CD4-positive, alpha-beta T cell (primary cell): ENCODE measurements around the gene CAGE1. TPM values are rescaled to one million over a fixed set of nuclear protein-coding genes. Genes with fewer than 3 reads are reported as not detected.

Experiments used
- ATAC-seq: fragments of 200-7000 bp; cut with Tn5 transposase; one replicate; pipeline ENCODE4 v1.10.0; 2022; ENCODE audit warnings: mild to moderate bottlenecking; ENCODE audit not compliant: poor library complexity
- CTCF ChIA-PET: fragments of 350-600 bp; sonication (Branson Sonifier 250); formaldehyde crosslinking; loops from one replicate; lab custom pipeline; 2021; ENCODE audit warnings: antibody characterized with exemption, inconsistent platforms; lab: Charles Lee
- POLR2A ChIA-PET: fragments of 350-600 bp; sonication (Branson Sonifier 250); formaldehyde crosslinking; loops from one replicate; lab custom pipeline; 2021; ENCODE audit warnings: antibody characterized with exemption, inconsistent platforms; lab: Charles Lee
- DNase-seq, 14 experiments: peaks; one replicate each; pipeline ENCODE4 v3.0.0-alpha.2; 2013 to 2020; ENCODE audit warnings: mixed read lengths in 2 of 14
- H3K27ac ChIP-seq, 2 donors: one replicate each; pipeline versions ENCODE4 v1.5.1 to v1.7.0; 2013; ENCODE audit warnings: low read length in 2 of 2, low read depth in 1 of 2, mild to moderate bottlenecking in 1 of 2
- H3K27me3 ChIP-seq, 2 experiments: 1 replicate in 1 of 2; 2 replicates in 1 of 2; pipeline versions ENCODE4 v1.6.1 to v1.7.0; 2013; ENCODE audit warnings: low read length in 2 of 2, control low read depth in 1 of 2, mild to moderate bottlenecking in 1 of 2, moderate library complexity in 1 of 2; ENCODE audit not compliant: insufficient read depth in 2 of 2, control insufficient read depth in 1 of 2
- H3K36me3 ChIP-seq: one replicate; pipeline ENCODE4 v1.6.1; 2013; ENCODE audit warnings: low read length, control low read depth; ENCODE audit not compliant: insufficient read depth
- H3K4me1 ChIP-seq: one replicate; pipeline ENCODE4 v1.6.1; 2013; ENCODE audit warnings: low read length, control low read depth; ENCODE audit not compliant: insufficient read depth
- H3K4me3 ChIP-seq: one replicate; pipeline ENCODE4 v1.5.1; 2013; ENCODE audit warnings: mild to moderate bottlenecking, low read length, moderate library complexity
- H3K9me3 ChIP-seq, 2 experiments: 1 replicate in 1 of 2; 2 replicates in 1 of 2; pipeline versions ENCODE4 v1.6.1 to v1.7.0; 2013; ENCODE audit warnings: low read length in 2 of 2, mild to moderate bottlenecking in 2 of 2, control low read depth in 1 of 2, moderate library complexity in 1 of 2; ENCODE audit not compliant: control insufficient read depth in 1 of 2, insufficient read depth in 1 of 2
- H3K27ac Mint-ChIP-seq: one replicate; pipeline ENCODE4 v1.8.0; 2020; ENCODE audit warnings: mixed read lengths
- H3K27me3 Mint-ChIP-seq: one replicate; pipeline ENCODE4 v1.8.0; 2021; ENCODE audit warnings: mixed read lengths
- H3K36me3 Mint-ChIP-seq: one replicate; pipeline ENCODE4 v1.8.0; 2021; ENCODE audit warnings: low read depth, mixed read lengths
- H3K4me1 Mint-ChIP-seq: one replicate; pipeline ENCODE4 v1.8.0; 2021; ENCODE audit warnings: low read depth, mixed read lengths
- H3K4me3 Mint-ChIP-seq: one replicate; pipeline ENCODE4 v1.8.0; 2020; ENCODE audit warnings: mild to moderate bottlenecking, mixed read lengths
- H3K9me3 Mint-ChIP-seq: one replicate; pipeline ENCODE4 v1.8.0; 2020; ENCODE audit warnings: mixed read lengths
- intact Hi-C, 2 experiments: fragments of 100-400 bp; cut with DNase I in 1 of 2; cut with micrococcal nuclease in 1 of 2; formaldehyde crosslinking; loops; one replicate each; pipeline versions ENCODE4 v1.15.1 to v1.9.0; 2023 to 2025; cut with DNase I, micrococcal nuclease
- total RNA-seq, 174 experiments: library from RNA in 2 of 174; stranded (reverse) in 2 of 174; gene quantifications; one replicate each; pipeline ENCODE4 v1.2.3 and lab custom pipeline; 2021 to 2026
- TF ChIP-seq, protein P1 (sequence below): fragments of 200-600 bp; IDR thresholded peaks from one replicate; pipeline ENCODE4 v1.8.0; 2022; ENCODE audit warnings: antibody characterized with exemption, mild to moderate bottlenecking

CAGE1 gene
- total RNA-seq, 2 experiments from 2014 or later, result 0.38 to 0.39 TPM

- no peak overlapping the region for H3K27ac ChIP-seq
- H3K9me3 Mint-ChIP-seq, result no peaks in the 10 kb centered on the region
- ATAC-seq (no peak), DNase-seq (no peak)
- peaks cover 73% of the 10 kb centered on the region for H3K36me3 Mint-ChIP-seq
- intact Hi-C loops, result no loop called here
- H3K27ac Mint-ChIP-seq, result no peak overlapping the region
- H3K36me3 ChIP-seq, result peaks cover 58% of the 10 kb centered on the region
- no peaks in the 10 kb centered on the region for H3K27me3 ChIP-seq
- H3K4me3 ChIP-seq, result no peak overlapping the region
- POLR2A ChIA-PET, result interaction anchor here (0.7 kb wide), 1 partner anchor 29 kb away, joined by 3 read pairs; the partner anchor contains the start of genes CAGE1 and RIOK1
- H3K4me3 Mint-ChIP-seq, result no peak overlapping the region
- no peaks in the 10 kb centered on the region for H3K4me1 Mint-ChIP-seq
- no peaks in the 10 kb centered on the region for H3K27me3 Mint-ChIP-seq
- TF ChIP-seq, protein P1, sequence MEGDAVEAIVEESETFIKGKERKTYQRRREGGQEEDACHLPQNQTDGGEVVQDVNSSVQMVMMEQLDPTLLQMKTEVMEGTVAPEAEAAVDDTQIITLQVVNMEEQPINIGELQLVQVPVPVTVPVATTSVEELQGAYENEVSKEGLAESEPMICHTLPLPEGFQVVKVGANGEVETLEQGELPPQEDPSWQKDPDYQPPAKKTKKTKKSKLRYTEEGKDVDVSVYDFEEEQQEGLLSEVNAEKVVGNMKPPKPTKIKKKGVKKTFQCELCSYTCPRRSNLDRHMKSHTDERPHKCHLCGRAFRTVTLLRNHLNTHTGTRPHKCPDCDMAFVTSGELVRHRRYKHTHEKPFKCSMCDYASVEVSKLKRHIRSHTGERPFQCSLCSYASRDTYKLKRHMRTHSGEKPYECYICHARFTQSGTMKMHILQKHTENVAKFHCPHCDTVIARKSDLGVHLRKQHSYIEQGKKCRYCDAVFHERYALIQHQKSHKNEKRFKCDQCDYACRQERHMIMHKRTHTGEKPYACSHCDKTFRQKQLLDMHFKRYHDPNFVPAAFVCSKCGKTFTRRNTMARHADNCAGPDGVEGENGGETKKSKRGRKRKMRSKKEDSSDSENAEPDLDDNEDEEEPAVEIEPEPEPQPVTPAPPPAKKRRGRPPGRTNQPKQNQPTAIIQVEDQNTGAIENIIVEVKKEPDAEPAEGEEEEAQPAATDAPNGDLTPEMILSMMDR, result no peak
- CTCF ChIA-PET, result no interaction called here
- H3K4me1 ChIP-seq, result no peaks in the 10 kb centered on the region
- no peaks in the 10 kb centered on the region for H3K9me3 ChIP-seq
Observed at GRCh38 chr6:7417684-7418083, 28.1 kb upstream of the CAGE1 start.

- H3K27me3 ChIP-seq, result no peaks in the 10 kb centered on the region
- ATAC-seq (no peak), DNase-seq (no peak)
- H3K27ac ChIP-seq, result no peak overlapping the region
- intact Hi-C loops, result no loop called here
- Mint-ChIP-seq H3K27ac (no peak overlapping the region), H3K4me3 (no peak overlapping the region), H3K9me3 (no peaks in the 10 kb centered on the region), H3K36me3 (peaks cover 93% of the 10 kb centered on the region), H3K27me3 (no peaks in the 10 kb centered on the region), H3K4me1 (no peaks in the 10 kb centered on the region)
- POLR2A ChIA-PET, result no interaction called here
- H3K36me3 ChIP-seq, result peaks cover 77% of the 10 kb centered on the region
- H3K4me3 ChIP-seq, result no peak overlapping the region
- H3K4me1 ChIP-seq, result no peaks in the 10 kb centered on the region
- TF ChIP-seq, protein P1, result no peak
- CTCF ChIA-PET, result no interaction called here
- H3K9me3 ChIP-seq, result no peaks in the 10 kb centered on the region
Observed at GRCh38 chr6:7414811-7415210, 25.3 kb upstream of the CAGE1 start.

DNA sequence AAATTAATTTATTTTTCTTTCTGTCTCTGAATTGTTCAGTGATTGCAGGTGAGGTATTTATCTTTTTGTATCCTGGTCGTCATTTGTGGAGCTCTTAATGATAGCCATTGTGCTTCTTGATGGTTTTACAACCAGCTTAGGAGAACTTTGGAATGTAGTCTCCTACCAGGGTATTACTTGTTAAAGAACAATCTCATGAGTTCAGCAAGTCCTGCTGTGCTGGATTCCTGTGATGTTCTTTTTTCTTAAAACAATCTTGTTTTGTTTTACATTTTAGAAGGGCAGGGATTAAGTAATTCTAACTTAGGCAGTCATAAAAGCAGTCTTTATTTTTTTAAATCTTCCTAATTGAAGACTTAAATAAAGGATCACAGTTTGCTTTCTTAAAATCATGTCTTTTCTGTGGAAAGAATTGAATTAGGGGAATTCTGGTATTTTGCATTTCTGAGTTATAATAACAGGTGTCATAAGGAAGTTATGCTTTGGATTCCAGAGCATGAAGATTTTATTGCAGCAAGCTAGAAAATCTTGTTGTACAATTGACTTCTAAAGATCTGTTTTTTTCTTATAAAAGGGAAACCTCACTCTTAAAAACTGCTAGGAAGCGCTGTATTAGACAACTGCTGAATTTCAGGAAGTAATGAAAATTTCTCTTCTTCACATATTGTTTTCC, 23.7 kb upstream of the CAGE1 start:
- ATAC-seq (no peak), DNase-seq (no peak)
- H3K27ac Mint-ChIP-seq, result no peak overlapping the region
- Histone ChIP-seq H3K4me1 (no peaks in the 10 kb centered on the region), H3K36me3 (peaks cover 83% of the 10 kb centered on the region), H3K27me3 (no peaks in the 10 kb centered on the region), H3K4me3 (no peak overlapping the region), H3K27ac (no peak overlapping the region), H3K9me3 (no peaks in the 10 kb centered on the region)
- intact Hi-C loops, result no loop called here
- no peaks in the 10 kb centered on the region for H3K4me1 Mint-ChIP-seq
- H3K27me3 Mint-ChIP-seq, result no peaks in the 10 kb centered on the region
- H3K9me3 Mint-ChIP-seq, result no peaks in the 10 kb centered on the region
- CTCF ChIA-PET, result no interaction called here
- peaks cover 90% of the 10 kb centered on the region for H3K36me3 Mint-ChIP-seq
- no peak overlapping the region for H3K4me3 Mint-ChIP-seq
- TF ChIP-seq, protein P1, result no peak
- POLR2A ChIA-PET, result no interaction called here
